ENCODE measurements around the gene SEPTIN3. TPM values are rescaled to one million over a fixed set of nuclear protein-coding genes. Genes with fewer than 3 reads are reported as not detected.
A peak's percentile ranks its signal among the peaks of the same experiment; 100 is the strongest.

SEPTIN3 gene
- total and polyA plus RNA-seq, 2 of the 8 experiments (the other 6 are each of a cell fraction or from before 2014, with no cell fraction given) = 38.9 to 52.9 TPM

DNA sequence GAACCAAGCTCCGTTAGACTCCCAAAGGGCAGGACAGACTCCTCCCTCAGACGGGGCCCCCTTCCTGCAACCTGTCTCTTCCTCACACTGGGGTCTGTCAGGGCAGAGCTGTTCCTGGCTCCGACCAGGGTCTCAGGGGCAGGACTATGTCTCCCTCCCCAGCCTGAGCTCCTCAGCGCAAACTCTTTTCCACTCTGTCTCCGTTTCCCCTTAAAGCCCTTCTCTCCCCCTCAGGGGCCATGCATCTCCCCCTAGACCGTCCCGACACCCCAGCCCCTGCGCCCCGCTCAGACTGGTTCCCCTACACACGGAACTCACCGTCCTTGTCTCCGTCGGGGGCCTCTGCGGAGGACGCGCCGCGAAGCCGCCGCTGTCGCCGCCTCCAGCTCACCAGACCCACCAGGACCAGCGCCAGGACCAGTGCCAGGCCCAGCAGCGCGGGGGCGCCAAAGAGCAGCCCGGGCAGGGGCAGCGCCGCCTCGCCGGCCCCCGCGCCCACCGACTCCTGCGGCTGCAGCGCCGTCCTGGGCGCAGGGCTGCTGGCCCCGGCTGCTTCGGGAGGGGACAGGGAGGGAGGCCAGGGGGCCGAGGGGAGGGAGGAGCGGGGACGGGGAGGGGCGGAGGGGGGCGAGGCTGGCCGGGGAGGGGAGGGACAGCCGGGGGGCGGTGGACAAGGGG lies 43.3 kb upstream of the SEPTIN3 start (continued):
- TF ChIP-seq SUZ12 (IDR thresholded peaks at IDR 0.05; ENCODE audit: low read length) (peak; percentile 38; the same call in 1 of the 2 replicates), GABPA (IDR thresholded peaks at IDR 0.05; ENCODE audit: borderline replicate concordance, insufficient read depth, low read length) (peak; percentile 58; the same call in 1 of the 2 replicates), FOSL1 (IDR thresholded peaks at IDR 0.05; ENCODE audit: insufficient read depth, low read depth, low read length) (peak; percentile 73; the same call in 1 of the 2 replicates), CHD1 (IDR thresholded peaks at IDR 0.05; ENCODE audit: low read depth, low read length) (no peak), POU5F1 (IDR thresholded peaks at IDR 0.05; ENCODE audit: low read depth, low read length) (no peak), TAF7 (optimal IDR thresholded peaks at IDR 0.05; ENCODE audit: borderline replicate concordance, low read depth, low read length) (peak; percentile 29)
